Suprapubic skin (tissue), 4 donors: ENCODE results near the gene KCNJ6.

Source experiments
- CTCF ChIP-seq, 2 donors: fragments of 200-600 bp in 1 of 2; fragments of 450-650 bp in 1 of 2; sonication (generic) in 1 of 2; IDR thresholded peaks; one replicate each; pipeline ENCODE4 v1.5.1; 2016 to 2019; ENCODE audit warnings: antibody characterized with exemption in 2 of 2, mild to moderate bottlenecking in 1 of 2, moderate library complexity in 1 of 2
- POLR2A ChIP-seq, 2 donors: fragments of 450-650 bp; IDR thresholded peaks; one replicate each; pipeline ENCODE4 v1.6.1; 2017; ENCODE audit warnings: antibody characterized with exemption in 2 of 2, mild to moderate bottlenecking in 2 of 2, moderate library complexity in 2 of 2
- POLR2AphosphoS5 ChIP-seq, 3 donors: sonication (generic); formaldehyde crosslinking; IDR thresholded peaks; one replicate each; pipeline ENCODE4 v1.6.1; 2017; ENCODE audit warnings: antibody characterized with exemption in 3 of 3

DNA sequence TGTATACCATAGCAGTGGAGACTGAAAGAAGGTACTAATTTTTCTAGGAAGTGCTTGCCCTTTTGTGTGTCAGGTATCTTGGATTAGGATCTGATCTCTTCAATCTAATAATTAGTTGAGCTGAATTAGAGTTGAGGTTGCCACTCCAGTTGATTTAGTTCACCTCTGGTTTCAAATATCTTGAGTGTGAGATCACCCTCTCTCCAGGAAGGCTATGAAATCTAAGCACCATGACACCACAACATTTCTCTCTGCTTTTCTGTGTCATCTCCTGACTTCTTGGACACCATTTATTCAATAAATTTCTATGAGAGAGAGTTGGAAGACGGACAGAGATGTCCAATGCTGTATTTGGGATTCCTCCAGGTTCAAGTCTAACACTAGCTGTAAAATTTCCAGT, 336.9 kb downstream of the KCNJ6 start:
- TF ChIP-seq CTCF (IDR thresholded peaks at IDR 0.05), result no peak
- no peak for TF ChIP-seq POLR2A (IDR thresholded peaks at IDR 0.05)
- no peak for TF ChIP-seq POLR2AphosphoS5 (IDR thresholded peaks at IDR 0.05)
